Measurements from ENCODE around the gene JPH2. TPM values are rescaled to one million over a fixed set of nuclear protein-coding genes. Genes with fewer than 3 reads are reported as not detected.

JPH2 gene
- total and polyA plus RNA-seq, 10 of the 15 experiments (the other 5 are each of a cell fraction or from before 2014, with no cell fraction given): 0.16 TPM; not detected in 9

DNA sequence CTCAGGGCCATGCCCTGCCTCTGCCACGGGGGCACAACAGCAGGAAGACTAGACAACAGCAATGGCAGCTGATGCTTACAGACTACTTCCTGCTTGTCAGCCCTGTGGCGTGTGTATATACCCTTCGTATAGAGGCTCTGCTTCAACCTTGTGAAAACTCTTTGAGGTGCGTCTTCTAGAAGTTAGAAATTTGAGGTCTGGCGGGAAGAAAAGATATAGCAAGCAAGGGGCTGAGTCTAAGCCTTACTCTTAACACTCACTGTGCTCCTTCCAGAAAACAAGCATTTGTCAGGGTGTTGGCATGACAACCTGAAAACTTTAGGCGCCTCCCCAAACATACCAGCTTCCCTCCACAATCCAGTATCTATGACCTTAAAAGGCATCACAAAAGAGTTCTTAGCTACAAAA is 33.3 kb downstream of the JPH2 start (continued):
- TF ChIP-seq, protein P1, sequence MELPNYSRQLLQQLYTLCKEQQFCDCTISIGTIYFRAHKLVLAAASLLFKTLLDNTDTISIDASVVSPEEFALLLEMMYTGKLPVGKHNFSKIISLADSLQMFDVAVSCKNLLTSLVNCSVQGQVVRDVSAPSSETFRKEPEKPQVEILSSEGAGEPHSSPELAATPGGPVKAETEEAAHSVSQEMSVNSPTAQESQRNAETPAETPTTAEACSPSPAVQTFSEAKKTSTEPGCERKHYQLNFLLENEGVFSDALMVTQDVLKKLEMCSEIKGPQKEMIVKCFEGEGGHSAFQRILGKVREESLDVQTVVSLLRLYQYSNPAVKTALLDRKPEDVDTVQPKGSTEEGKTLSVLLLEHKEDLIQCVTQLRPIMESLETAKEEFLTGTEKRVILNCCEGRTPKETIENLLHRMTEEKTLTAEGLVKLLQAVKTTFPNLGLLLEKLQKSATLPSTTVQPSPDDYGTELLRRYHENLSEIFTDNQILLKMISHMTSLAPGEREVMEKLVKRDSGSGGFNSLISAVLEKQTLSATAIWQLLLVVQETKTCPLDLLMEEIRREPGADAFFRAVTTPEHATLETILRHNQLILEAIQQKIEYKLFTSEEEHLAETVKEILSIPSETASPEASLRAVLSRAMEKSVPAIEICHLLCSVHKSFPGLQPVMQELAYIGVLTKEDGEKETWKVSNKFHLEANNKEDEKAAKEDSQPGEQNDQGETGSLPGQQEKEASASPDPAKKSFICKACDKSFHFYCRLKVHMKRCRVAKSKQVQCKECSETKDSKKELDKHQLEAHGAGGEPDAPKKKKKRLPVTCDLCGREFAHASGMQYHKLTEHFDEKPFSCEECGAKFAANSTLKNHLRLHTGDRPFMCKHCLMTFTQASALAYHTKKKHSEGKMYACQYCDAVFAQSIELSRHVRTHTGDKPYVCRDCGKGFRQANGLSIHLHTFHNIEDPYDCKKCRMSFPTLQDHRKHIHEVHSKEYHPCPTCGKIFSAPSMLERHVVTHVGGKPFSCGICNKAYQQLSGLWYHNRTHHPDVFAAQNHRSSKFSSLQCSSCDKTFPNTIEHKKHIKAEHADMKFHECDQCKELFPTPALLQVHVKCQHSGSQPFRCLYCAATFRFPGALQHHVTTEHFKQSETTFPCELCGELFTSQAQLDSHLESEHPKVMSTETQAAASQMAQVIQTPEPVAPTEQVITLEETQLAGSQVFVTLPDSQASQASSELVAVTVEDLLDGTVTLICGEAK (IDR thresholded peaks at IDR 0.05; ENCODE audit: borderline replicate concordance): no peak
- TF ChIP-seq, protein P2, sequence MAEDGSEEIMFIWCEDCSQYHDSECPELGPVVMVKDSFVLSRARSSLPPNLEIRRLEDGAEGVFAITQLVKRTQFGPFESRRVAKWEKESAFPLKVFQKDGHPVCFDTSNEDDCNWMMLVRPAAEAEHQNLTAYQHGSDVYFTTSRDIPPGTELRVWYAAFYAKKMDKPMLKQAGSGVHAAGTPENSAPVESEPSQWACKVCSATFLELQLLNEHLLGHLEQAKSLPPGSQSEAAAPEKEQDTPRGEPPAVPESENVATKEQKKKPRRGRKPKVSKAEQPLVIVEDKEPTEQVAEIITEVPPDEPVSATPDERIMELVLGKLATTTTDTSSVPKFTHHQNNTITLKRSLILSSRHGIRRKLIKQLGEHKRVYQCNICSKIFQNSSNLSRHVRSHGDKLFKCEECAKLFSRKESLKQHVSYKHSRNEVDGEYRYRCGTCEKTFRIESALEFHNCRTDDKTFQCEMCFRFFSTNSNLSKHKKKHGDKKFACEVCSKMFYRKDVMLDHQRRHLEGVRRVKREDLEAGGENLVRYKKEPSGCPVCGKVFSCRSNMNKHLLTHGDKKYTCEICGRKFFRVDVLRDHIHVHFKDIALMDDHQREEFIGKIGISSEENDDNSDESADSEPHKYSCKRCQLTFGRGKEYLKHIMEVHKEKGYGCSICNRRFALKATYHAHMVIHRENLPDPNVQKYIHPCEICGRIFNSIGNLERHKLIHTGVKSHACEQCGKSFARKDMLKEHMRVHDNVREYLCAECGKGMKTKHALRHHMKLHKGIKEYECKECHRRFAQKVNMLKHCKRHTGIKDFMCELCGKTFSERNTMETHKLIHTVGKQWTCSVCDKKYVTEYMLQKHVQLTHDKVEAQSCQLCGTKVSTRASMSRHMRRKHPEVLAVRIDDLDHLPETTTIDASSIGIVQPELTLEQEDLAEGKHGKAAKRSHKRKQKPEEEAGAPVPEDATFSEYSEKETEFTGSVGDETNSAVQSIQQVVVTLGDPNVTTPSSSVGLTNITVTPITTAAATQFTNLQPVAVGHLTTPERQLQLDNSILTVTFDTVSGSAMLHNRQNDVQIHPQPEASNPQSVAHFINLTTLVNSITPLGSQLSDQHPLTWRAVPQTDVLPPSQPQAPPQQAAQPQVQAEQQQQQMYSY (CRISPR knock-in tag; IDR thresholded peaks at IDR 0.05): no peak
- no peak for TF ChIP-seq CREM (IDR thresholded peaks at IDR 0.05; ENCODE audit: low read depth)

Data from GM12878 (cell line).